ENCODE results near the gene SPAG9.

DNA sequence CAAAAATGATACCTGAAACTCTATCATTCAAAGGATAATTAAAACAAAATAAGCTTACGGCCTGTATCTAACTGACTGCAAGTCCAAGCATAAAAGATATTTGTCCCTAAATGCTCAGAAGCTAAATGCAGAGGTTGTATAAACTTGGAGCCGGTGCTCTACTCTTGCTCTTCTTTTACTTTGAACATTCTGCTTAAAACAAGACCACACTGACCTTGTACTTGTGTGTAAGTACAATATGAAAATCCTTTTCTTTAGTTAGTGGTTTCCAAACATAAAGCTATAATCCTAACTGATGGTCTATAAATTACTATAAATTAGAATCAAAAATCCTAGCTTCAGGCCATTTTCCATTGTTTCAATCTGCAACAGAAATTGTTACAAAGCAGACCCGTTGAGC lies 74.6 kb downstream of the SPAG9 start:
- TF ChIP-seq, protein P1, sequence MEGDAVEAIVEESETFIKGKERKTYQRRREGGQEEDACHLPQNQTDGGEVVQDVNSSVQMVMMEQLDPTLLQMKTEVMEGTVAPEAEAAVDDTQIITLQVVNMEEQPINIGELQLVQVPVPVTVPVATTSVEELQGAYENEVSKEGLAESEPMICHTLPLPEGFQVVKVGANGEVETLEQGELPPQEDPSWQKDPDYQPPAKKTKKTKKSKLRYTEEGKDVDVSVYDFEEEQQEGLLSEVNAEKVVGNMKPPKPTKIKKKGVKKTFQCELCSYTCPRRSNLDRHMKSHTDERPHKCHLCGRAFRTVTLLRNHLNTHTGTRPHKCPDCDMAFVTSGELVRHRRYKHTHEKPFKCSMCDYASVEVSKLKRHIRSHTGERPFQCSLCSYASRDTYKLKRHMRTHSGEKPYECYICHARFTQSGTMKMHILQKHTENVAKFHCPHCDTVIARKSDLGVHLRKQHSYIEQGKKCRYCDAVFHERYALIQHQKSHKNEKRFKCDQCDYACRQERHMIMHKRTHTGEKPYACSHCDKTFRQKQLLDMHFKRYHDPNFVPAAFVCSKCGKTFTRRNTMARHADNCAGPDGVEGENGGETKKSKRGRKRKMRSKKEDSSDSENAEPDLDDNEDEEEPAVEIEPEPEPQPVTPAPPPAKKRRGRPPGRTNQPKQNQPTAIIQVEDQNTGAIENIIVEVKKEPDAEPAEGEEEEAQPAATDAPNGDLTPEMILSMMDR (IDR thresholded peaks at IDR 0.05; ENCODE audit: borderline replicate concordance, extremely low read depth, low read length, poor library complexity, severe bottlenecking): no peak
- TF ChIP-seq EZH2 (IDR thresholded peaks at IDR 0.05; ENCODE audit: borderline replicate concordance, low read depth, low read length, severe bottlenecking): no peak

Measured in DND-41 (cell line).